GM19351 (cell line): Measurements from ENCODE around the gene ATAD3A.

ENCODE experiments used
- ATAC-seq: cut with Tn5 transposase; IDR thresholded peaks from one replicate; pipeline ENCODE4 v1.9.1; 2021; ENCODE audit warnings: mild to moderate bottlenecking, moderate library complexity; ENCODE audit not compliant: unreplicated experiment

Gene ATAD3A

DNA sequence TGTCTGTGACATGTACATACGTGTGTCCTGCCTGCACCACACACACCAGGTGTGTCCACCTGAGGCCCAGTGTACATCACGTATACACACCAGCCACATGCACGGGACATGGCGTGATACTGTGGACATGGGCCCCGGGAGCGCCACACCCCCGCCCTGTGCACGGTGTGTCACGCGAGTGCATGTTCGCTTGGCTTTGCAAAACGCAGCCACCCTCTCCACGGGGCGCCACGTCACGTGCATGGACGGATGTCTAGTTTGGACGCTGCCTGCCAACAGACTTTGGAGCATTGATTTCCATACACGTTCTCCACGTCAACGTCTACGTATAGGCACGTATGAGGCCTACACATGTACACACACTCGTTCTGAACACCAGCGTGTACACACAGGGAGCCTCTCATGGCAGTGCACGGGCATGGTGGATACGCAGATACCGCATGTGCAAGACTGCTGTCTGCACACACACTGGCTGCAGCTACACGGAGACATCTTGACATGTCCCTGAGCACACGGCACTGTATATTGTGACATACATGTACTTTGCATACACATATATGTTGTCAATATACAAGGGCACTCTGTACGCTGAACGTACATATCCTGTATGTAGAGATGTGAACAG is 25.8 kb downstream of the ATAD3A start:
- no peak for ATAC-seq

DNA sequence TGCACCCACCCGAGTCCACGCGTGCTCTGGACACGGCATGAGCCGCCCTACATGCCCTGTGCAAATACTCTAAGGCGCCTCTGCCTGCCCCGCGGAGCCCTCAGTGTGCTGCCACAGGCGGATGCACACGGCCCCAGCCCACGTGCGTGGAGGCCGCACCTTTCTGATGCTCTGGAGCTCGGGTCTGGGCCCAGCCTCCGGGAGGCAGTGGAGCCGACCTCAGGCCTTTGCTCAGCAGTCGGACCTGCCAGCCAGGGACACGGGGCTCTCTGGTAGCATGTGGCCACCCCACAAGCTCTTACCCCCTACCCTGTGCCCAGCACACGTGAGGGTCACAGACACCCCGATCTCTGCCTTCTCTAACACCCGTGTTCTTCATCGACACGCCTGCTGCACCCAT is 26.4 kb downstream of the ATAD3A start:
- ATAC-seq = no peak

DNA sequence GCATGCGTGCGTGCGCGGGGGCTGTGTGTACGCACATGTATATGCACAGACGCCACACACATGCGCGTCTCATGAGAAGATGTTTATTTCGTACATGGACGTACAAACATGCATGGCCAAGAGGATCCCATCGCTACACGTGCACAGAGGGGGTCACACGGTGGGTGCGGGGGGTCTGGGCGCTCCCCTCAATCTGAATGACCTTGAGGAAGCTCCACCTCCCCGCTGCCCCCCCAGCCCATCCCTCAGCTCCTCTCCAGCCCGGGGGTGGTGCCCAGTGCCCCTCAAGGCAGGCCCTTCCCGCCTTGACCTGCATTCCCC is 27.0 kb downstream of the ATAD3A start:
- ATAC-seq = no peak

DNA sequence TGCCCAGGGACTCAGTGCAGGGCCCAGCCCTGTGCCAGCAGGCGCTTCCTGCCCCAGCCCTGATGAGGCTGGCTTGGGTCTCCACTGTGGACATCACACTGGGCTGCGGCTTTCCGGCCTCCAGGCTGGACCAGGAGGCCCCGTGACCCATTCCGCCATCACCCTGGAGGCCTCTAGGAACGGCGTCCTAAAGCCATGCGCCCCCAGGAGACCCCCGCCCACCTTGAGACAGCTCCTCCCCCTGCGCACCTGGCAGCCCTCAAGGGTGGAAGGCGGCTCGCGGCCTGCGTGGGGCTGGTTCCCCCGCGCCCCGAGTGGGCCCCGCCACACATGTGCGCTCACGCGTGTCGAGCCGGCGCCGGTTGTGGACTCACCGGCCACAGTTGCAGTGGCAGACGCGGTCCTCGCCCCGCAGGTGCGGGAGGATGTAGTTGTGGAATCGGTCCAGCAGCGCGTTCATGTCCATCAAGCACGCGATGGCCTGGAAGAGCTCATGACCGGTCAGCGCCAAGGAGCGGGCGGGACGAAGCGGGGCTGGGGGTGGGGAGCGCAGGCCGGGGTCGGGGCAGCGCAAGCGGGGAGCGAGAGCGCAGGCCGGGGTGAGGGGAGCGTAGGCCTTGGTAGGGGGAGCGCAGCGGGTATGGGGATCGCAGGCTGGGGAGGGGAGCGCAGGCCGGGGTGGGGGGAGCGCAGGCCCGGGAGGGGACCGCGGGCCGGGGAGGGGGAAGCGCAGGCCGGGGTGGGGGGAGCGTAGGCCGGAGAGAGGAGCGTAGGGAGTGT is 27.5 kb downstream of the ATAD3A start:
- ATAC-seq = no peak

DNA sequence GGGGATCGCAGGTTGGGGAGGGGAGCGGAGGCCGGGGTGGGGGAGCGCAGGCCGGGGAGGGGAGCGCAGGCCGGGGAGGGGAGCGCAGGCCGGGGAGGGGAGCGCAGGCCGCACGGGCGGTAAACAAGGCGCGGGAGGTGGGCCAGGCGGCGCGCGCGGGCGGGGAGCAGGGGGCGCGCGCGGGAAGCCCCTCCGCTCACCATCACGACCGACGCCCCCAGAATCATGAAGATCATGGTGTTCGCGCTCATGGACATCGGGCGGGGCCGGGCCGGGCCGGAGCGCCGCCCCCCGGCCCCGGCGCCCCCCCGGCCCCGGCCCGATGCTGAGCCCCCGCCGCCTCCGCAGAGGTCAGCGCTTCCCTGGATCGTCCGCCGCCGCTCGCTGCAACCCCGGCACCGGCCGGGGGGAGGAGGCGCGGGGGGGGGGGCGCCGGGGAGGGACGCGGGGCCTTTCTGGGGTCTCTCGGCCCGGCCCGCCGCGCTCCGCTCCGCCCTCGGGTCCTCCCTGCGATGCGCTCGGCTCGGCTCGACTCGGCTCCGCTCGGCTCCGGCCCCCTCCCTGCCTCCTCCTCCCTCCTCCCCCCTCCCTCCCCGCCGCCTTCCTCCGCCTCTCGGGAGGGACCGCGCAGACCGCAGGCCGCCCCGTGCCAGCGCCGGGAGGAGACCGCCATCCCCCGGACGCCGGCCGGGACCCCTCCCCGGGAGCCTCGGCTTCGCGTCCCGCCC is 28.3 kb downstream of the ATAD3A start, which contains the start of gene TMEM240:
TSS of gene TMEM240 (minus strand) at position 535 of the 728 bp plus-strand sequence. CDS start at position 257, 278 bp downstream.
- ATAC-seq = no peak

DNA sequence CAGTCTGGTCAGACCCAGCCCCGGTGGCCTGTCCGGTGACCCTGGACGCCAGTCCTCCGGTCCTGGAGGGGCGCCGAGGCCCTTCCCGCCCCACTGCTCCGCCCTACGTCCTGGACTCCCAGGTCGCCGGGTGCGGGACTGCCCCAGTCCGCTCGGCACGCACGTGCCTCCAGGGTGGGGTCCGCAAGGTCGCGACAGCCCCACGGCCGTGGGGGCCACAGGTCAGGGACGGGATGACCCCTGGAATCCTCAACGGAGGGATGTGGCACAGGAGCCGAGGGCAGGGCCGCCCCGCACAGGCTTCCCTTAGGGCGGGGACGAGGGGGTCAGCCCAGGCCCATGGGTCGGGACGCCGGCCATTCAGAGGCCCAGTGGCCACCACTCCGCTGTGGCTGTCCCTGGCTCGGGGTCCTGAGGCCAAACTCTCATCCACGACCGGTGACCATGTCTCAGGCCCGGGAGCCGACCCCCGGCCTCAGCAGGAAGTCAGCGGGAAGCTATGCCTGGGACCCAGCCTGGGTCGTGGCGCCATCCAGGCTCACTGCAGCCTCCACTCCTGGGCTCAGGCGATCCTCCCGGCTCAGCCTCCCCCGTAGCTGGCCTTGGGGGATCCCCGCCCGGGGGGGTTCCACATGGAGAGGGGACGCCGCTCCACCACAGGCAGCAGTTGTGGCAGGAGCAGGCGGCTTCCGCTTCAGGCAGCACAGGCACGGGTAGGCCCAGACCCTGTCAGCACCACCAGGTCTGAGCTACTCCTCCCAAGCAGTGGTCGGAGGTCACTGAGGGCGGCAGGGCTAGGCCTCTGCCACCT is 29.1 kb downstream of the ATAD3A start:
- ATAC-seq = no peak

DNA sequence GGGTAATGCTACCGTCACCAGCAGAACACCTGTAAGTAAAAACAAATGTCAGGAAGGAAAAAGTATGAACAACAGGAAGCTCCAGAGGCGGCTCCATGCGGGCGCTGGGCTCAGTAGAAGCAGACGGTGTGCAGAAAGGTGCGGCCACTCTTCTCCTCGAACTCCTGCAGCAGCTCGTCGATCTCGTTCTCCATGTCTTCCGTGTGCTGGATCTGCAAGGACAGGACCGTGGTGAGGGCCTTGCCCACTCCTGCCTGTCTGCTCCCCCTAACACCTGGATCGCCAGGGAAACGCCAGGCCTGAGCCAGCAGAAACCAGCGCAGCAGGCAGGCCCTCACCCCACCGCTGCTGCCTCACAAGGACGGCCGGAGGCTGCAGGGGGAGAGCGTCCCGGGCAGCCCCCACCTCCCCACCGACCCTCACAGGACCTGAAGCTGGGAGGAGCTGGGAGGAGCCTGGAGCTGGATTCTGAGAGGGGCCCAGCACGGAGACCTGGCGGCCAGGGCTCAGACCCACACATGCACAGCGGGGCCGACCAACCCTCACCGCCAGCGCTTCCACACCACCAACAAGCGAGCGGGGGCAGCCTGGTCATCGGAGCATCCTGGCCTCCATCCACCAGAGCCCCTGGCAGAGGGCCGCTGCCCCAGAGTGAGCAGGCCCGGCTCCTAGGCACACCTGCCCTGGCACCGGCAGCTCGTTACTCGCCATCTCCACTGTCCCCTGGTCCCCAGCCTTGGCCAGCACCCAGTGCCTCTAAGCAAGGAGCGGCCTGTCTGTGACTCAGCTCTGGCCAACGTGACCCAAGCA is 30.2 kb downstream of the ATAD3A start:
- ATAC-seq = no peak

DNA sequence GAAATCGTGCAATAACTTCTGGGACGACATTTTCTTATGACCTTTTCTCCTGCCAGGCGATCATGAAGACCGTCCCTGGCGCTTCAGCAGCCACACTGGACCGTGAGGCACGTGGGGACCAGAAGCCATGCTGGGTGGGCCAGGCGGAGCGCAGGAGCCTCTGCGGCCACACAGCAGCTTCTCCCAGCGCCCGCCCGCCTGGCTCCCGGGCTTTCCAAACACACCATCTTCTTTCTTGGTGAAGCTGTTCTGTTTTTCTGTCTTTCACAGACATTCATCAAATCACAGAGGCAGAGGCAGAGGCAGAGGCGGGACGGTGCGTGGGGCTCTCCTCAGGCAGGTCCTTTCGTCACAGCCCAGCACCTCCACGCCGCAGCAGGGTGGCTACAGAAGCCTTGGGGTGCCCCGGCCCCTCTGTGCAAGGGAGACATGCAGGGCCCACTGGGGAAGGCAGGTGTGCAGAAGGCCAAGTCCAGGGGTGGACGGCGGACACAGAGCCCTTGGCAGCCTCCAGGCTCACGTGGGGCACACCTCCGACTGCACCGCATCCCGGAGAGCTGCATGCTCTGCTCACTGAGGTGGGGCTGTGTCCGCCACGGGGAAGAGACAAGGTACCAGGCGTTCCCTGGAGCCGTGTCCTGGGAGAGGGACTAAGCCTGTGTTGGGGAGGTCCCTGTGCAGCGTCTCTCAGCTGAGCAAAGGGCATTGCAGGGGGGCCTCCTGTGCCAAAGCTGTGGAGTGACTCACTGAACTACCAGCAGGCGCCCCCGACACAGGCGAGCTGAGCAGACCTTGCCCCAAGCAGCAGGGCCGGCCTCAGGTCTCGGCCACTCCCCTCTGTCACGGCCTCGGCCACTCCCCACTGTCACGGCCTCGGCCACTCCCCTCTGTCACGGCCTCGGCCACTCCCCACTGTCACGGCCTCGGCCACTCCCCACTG is 31.1 kb downstream of the ATAD3A start:
- ATAC-seq = no peak

DNA sequence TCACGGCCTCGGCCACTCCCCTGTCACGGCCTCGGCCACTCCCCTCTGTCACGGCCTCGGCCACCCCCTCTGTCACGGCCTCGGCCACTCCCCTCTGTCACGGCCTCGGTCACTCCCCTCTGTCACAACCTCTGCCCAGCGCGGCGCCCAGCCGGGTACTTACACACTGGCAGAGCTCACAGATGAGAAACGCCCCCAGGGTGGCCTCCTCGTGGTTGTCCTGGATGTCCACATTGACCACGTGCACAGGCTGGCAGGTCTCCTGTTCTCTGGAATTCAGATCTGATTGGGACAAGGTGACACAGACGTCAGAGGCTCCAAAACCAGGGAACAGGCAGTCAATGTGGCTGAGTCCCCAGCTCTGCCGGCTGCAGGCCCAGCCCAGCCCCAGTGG is 31.7 kb downstream of the ATAD3A start:
- ATAC-seq = no peak

DNA sequence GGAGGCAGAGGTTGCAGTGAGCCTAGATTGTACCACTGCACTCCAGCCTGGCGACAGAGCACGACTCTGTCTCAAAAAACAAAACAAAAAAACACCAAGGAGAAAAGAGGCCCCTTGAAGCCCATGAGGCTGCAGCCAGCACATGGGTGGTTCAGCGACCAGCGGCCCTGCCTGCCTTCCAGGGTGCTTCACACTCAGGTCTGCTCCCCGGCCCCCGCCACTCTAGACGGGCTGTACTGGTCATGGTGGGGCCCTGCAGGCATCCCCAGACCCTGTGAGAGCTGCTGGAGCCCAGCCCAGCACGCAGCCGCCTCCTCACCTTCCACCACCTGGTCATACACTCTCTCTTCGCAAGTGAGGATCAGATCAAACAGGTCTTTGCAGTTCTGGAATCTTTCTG is 32.6 kb downstream of the ATAD3A start:
- no peak for ATAC-seq

DNA sequence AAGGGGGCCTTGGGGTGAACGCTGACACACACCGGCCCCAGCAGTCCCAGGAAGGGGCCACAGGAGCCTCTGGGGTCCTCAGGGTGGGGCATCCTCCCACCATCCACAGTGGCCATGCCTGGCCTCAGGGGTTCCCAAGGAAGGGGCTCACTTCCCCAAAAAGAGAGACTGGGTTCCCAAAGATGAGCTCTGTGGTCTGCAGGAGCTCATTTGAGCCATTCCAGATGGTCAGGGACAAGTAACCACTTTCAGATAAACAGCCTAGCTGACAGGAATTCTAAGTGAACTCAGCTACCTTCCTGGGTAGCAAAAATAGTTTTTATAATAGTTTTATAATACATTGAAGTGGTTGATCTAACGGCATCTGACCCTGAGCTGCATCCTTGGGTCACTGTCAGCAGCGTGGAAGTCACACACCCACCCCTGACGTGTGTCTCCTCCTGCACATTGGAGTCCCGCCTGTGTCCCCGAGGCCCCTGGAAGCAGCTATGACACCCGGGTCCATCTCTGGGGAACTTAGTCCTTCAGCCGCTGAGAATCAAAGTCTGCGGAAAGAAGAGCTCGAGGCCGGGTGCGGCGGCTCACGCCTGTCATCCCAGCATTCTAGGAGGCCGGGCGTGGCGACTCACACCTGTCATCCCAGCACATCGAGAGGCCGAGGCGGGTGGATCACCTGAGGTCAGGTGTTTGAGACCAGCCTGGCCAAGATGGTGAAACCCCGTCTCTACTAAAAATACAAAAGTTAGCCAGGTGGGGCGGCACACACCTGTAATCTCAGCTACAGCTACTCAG is 34.2 kb downstream of the ATAD3A start:
- ATAC-seq = no peak

DNA sequence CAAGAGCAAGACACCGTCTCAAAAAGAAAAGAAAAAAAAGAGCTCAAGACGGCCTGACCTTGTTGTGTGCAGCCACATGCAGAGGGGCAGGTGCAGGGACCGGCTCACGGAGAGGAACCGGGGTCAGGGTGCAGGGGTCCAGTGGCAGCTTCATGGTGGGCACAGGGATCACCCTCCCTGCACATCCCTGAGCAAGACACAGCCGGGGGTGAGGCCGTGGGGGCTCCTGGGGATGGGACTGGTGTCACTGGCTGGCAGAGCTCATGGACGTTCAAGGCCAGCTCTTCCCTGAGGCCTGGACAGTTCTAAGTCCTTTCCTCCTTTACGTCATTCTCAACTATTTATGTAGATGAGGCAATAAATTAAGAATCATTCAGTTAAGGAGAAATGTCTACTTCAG is 35.0 kb downstream of the ATAD3A start:
- no peak for ATAC-seq

DNA sequence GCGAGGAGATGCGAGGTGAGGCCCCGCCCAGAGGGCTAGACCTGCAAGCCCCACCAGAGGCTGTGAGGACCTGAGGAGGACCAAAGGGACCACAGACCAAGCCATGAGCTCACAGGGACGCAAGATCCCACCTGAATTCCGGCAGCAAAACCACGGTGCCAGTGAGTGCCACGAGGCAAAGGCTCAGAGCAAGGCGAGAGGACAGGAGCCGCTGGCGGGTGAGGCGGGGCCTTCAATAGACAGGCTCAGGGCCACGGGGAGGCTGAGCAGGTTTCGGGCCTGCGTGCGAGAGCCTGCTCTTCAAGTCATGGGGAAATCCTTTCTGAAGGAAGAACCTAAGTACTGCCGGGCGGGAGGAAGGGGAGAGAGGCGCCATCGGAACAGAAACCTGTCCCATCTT is 35.5 kb downstream of the ATAD3A start:
- no peak for ATAC-seq

DNA sequence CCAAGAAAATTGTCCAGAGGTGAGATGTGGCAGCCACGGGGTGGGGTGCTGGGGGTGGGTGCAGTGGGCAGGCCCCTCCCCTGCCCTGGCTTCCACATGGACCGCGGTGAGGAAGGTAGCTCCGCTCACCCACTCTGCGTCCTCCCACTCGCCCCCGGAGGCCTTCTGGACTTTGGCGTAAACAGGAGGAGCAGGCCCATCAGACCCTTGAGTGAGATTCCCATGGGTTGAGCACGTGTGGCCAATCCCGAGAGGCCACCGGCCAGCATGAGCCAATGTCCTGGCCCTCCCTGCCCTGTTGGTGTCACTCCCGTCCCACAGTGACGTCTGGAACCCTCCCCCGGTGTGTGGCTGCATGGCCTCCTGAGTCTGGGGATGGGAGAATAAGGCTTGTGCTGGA is 36.6 kb downstream of the ATAD3A start:
- ATAC-seq = no peak

DNA sequence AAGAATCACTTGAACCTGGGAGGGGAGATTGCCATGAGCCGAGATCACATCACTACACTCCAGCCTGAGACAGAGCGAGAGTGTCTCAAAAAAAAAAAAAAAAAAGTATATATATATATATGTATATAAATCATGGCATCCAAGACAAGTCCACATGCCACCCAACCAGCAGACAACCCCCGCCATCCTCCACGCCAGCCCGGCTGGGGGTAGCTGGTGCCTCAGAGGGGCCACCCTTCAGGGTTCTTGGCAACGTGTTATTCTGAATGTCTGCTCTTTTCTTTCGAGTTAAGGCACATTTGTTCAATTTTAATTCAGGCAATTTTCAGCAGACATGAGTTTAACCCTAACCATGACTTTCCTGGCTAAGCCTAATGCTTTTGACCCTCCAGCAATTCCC is 38.1 kb downstream of the ATAD3A start:
- no peak for ATAC-seq

DNA sequence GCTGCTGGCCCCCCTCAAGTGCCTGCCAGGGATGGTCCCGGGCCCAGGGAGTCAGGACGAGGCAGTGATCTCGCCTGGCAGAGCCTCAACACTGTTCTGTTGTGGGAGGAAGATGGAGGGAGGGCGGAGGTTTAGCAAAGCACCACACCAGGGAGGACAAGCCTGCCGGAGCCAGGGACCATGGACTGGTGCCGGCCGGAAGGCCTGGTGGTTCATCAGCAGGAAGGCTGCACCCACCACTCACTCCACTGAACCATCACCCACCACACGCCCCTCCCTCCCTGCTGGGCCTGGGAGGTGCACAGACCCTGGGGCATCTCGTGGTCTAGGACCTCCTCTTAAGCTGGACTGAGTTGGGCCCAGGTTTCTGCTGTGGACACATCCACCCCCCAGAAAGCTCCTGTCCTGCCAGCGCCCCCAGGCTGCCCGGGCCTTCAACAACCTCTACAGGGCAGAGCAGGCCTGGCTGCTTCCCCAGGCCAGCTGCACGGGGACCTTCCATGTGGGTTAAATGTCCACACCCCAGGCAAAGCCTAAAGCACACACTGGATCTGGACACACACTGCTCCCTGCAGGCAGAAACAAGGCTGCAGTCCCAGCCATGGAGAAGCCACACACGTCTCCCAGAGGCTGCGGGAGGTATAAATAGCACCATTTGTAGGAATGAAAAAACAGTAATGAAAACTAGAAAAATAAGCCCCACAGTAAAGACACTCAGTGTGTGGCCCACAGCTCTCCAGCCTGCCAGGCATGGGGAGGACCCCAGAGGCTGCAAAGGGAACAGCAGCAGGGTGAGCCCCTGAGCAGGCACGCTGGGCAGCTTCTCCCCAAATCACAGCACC is 38.9 kb downstream of the ATAD3A start:
- ATAC-seq = no peak

DNA sequence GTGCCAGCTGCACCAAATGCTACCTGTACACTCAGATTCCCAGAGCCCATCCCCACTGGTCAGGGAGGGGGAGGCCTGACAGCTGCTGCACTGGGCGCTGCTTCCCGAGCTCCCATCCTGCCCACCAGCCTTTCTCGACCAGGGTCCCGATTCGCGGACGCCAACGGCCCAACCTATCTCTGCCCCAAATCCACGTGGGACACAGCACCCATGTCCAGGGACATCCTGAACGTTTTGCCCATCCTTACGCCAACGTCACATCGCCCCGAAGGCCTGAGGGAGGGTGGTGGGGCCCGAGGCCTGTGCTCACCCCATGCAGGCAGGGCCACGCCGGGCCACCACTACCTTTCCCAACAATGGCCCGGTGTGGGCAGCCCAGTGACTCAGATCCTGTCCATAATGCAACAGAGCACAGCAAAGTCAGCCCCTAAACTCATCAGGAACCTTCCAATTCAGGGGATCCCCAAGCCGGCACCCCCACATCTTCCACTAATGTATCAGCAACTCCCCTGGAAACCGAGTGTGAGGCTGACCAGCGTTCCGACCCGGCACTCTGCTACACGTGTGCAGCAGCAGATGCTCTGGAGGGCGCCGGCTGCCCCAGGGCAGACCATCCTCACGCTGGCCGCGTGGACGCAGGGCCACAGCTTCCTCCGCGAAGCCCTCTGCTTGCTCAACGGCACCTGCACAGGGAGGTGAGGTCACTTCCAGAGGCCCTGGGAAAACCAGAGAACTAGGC is 39.7 kb downstream of the ATAD3A start:
- no peak for ATAC-seq
